Stimulated activated CD8-positive, alpha-beta memory T cell treated with anti-CD3 and anti-CD28 coated beads, Interleukin-2, amount 100 ng/mL, for 48 hours (primary cell): Measurements from ENCODE around the gene PRKAG3.
"Not testable (repeated sequence)": the region's sequence is repeated elsewhere in the genome, so short reads cannot be mapped to it uniquely, and the experiment has no call there.

Experiments used
- DNase-seq, 2 donors: peaks; one replicate each; pipeline ENCODE4 v3.0.0-alpha.2; 2020; ENCODE audit warnings: low read depth in 2 of 2

PRKAG3 gene

DNA sequence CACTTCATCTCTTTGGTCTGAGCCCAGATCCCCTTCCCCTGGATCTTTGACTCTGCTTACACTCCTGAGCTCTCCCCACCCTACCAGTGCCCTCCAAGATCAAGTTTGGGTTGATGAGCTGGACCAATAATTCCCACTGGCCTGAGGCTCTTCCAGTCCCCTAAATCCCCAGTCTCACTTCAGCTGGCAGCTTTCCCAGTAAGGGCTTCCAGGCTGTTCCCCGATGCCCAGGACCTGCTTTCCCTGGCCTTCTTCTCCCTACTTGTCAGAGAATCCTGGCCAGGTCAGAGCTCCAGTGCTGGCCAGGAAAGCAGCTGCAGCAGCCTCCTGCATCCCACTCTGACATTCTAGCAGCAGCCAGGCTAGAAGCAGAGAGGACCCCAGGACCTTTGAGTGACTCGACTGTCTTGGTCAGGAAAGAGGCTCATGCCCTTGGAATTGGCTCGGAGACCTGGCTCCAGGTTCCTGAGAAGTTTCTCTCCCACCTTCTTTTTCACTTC is 31.5 kb upstream of the PRKAG3 start:
- no peak for DNase-seq

DNA sequence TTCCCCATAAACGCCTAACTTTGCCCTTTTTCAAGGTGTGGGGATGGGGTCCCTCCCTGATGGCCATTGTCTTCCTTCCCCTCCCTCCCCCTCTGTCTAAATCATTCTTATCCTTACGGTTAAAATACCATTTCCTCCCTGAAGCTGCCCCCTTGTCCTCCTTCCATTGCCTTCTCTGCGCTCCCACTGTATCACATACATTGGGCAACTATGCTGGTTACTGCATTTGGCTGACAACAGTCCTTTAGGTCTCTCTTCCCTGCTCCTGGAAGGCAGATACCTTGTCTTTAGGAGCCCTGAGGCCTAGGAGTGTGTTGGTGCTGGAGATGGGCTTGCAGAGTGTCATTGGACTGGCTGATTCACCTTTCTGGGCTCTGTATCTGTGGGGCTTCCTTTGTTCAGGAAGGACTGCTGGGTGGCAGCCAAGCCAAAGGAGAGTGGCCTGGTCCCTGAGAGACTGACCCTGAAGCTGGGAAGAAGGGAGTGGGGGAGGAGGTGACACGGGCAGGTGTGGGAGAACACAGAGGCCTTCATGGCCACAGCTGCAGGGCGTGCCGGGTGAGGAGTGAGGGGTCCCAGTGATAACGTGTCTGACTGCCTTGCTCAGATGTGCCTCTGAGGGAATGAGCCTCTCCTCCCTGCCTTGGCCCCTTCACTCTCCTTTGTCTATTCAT is 30.2 kb upstream of the PRKAG3 start:
- DNase-seq: no peak

DNA sequence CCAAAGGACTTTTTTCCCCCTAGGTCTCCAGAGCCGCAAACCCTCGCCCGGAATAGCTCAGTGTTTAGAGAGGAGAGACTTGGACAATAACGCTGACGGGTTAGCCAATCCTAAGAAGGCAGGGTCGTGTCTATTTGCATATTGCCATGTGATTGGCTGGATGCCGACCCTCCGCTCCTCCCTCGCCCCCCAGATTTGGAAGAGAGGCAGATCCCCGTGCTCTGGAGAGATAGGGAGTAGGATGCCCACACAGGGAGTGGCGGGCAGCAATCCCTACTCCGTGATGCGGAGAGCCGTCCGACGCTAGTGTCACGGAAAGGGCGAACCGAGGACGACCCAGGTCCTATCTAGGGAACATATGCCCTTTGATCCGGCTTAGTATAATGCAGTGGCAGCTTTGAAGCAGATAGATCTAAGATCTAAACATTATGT is 29.4 kb upstream of the PRKAG3 start:
- no peak for DNase-seq

DNA sequence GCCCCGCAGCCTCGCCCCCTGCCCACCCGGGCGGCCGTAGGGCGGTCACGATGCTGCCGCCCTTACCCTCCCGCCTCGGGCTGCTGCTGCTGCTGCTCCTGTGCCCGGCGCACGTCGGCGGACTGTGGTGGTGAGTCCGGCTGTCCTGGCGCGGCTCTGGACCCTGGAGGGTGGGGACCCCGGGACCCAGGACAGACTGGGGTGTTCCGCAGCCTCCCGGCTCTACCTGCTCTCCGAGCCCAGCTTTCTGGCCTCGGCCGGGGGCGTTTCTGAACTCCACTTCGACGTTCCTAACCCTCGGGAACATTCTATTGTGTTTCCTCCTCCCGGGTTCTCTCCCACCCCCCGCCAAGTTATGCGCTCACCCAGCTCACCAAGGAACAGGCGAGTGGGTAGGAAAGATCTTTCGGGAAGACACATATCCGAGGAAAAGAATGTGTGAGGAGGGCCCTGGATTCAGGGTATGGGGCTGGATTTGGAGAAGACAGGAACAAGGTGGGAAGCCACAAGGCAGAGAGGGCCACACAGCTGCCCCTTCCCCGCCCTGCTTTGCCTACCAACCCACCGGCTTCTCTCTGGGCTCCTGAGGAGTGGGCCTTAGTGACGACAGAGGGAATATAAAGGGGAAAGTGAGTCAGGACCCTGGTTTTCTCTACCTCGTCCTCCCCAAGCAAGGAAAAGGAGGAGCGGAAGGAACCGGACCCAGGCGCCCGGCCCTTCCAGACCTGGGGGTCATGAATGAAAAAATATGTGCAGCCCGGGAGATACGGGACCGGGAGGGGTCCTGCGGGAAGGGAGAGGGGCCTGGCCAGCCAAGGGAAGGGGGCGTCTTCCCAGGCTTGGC is 28.6 kb upstream of the PRKAG3 start:
- no peak for DNase-seq

DNA sequence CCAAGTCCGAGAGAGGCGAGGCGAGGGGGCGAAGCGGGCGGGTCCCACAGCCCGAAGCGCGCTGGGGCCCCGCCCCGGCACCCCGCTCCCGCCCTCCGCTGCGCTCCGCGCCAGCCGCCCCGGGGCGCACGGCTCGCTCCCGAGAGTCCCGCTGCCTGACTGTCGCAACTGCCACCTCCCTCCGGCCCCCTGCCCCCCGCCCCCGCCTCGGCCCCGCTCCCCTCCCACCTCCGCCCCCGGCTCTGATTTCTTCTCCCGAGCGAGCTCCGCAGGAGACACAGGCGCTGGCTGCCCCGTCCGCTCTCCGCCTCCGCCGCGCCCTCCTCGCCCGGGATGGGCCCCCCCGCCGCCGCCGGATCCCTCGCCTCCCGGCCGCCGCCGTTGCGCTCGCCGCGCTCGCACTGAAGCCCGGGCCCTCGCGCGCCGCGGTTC is 28.0 kb upstream of the PRKAG3 start, which contains the start of gene WNT6:
TSS of gene WNT6 (plus strand) at position 250 of the 432 bp plus-strand sequence. CDS start 233 bp downstream, outside the sequence.
- no peak for DNase-seq

DNA sequence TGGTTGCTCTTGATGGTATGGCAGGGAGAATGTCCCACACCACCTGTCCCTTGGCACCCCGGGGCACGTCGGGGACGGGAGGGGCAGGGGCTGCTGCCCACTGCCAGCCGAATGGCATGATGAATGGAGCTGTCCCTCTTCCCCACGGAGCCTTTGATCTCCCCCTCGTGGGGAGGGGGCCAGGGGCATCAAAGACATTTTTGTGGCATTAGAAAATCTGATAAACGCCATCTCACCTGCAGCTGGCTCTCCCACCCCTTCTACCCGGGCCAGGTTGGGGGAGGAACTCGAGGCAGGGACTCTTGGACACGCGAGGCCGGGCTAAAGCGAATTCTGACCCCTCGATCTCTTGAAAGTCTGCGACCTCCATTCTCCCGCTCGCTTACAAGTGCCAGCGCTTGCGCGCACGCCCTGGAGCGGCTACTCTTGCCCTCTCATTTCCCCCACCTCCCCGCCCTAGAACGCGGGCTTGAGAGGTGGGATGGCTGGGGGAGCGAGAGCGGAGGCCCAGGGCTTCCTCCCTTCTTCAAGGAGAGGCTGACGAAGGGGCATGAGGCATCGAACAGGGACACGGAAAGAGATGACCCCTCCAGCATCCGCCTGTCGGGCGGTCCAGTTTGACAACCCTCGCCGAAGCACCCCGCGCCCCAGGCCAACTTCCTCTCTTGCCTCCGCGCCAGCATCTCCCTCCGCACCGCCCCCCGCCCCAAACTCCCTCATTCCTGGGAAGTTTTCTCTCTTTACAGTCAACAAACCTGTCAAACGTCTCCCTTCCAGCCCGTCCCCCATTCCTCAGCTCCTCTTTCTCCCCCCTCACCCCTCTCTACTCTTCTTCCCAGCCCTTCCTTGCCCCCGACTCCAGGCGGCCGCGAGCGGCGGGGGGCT is 27.3 kb upstream of the PRKAG3 start:
- DNase-seq: no peak

DNA sequence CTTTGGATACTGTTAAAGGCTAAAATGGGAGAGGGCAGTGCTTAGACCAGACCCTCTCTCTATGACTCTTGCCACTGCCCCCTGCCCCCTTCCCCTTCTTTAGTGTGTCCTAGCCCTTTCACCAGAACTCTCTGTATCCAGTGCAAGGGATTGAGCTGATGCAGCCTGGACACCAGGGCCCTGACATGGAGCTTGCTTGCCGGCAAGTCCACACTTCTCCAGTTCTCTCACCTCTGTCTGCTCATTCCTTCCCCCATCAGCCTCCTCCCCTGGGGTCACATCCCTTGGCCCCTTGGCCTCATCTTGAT is 26.5 kb upstream of the PRKAG3 start:
- DNase-seq: no peak

DNA sequence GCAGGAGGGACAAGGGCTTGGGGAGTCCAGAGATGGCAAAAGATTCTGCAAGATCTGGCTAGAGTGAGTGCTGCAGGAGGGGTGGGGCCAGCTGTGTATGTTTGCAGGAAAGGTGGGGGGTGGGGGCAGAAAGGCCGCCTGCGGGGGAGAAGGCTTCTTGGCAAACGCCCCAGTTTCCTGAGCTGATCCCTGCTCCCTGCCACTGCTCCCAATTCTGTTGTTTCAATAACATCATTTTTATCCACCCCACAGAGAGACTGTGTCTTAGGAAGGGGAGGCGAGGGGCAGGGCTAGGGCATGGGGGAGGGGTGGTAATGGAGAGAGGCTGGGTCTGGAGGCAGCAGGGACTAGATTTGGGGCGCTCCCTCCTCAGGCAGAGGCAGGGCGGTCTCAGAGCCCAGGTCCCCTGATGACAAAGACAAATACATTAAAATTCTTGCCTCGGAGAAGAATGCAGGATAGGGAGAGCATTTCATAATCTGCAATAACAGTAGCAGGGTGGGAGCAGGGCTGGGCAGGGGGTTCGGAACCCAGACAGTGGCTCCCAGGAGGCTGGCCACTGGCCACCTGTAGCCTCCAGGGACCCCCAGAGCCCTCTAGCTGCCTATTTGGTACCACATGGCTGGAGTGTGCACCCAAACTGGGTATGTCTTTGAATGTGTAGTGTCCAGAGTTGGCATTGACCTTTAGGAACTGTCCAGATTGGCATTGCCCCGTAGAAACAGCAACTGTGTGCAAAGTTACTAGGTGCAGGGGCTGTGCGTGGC is 26.0 kb upstream of the PRKAG3 start:
- DNase-seq: no peak

DNA sequence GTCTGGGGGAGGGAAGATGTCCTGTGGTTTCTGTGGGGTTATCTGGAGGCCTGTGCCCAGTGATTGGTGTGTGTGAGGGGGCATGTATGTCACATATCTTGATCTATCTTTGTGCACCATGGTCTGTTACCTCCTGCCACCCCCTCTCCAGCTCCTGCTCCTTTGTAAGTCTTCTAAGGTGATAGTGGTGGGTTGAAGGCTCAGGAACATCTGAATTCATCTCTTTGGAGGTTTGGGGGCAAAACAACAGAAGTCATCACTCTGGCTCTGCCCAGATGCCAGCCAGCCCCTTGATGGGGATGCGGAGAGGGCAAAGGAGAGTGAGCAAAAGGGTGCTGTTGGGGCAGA is 25.3 kb upstream of the PRKAG3 start:
- DNase-seq: no peak

DNA sequence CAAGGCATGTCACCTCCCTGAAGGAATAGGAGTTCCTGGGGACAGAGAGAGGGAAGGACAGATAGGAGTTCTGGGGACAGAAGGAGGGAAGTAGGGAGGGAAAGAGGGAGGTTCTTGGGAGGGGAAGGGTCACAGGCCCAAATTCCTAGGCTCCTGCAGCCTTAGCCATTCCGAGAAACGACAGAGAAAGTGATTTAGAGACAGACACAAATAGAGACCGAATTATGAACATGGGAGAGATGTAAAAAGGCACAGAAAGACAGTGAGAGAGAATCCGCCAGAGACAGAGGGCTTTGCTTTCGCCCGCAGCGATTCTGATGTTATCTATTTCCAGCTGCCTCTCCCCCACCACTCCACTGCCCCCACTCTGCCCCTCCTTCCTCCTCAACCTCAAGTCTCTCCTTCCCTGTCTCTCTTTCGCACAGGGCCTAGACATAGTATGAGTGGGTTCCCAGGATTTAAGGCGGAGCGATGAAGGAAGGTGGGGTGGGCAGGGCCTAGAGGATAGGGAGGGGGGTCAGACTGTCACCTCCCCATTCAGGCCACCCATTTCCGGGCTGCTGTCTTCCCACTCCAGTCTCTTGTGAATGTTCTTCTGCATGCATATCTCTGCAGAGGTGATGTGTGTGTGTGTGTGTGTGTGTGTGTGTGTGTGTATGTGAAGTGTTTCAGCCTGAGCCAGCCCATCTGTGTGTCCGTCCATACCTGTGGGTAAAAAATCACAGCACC is 24.7 kb upstream of the PRKAG3 start:
- no peak for DNase-seq

DNA sequence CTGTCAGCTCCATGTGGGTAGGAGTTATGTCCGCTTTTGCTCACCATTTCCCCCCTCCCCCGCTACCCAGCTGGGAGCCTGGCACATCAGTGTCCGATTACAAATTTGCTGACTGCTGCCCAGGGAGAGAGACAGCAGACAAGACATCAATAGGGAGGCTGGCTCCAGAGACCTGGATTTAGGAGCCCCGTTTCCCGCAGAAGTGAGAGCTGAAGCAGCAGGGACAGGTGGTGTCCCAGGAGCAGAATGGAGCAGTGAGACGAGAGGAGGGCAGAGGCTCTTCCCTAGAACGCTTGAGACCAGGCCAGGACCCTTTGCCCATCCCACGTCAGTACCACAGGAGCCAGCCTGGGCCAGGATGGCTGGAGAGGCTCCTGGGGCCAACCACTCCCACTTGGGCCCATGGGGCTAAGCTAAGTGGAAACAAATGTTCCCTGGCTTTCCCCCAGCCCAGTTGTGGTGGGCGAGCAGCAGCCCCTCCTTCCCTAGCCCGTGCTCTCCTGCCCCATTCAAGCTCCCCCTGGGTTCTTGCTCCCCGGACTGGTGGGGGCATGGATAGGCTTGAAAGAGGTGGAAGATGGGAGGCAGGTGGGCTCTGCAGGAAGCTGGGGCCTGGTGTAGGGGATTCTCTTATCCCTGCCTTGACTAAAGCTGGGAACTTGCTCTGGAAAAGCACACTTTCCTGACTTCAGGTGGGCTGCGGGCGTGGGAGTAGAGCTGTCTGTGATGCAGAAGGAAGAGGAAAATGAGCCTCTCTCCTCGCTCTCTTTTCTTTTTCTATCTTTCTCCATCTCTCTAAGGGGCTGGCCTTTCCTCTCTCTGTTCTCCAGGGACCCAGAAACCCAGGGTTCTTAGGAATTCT is 23.9 kb upstream of the PRKAG3 start:
- no peak for DNase-seq

DNA sequence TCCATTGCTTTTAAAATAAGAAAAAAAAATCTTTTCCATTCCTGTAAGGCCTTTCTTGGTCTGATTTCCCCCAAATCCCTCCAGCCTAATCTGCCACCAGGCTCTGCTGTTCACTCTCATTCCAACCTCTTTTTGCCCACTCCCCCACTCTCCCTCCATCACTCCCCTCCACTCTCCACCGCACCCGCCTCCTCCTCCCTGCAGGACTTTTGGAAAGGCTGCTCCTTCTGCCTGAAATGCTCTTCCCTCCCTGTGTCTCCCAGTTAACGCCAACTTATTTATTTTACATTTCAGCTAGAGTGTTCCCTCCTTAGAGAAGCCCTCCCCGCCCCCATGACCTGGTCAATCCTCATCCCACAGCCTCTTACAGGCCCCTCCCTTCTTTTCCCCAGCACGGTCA is 23.3 kb upstream of the PRKAG3 start:
- DNase-seq: no peak

DNA sequence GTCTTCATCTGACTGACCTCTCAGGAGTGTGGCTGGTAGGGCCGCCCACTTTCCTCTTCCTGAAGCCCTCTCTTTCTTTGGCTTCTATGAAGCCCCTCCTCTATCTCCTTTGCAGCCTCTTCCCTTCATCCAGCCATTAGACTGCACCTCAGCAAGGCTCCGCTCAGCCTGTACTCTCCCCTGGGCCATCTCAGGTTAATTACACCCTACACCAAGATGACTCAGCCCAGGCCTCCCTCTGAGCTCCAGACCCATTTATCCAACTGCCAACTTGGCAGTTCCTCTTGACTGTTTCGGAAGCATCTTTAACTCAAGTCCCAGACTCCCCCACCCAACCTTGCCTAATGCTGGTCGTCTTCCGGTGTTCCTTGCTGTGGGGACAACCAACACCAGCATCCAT is 22.2 kb upstream of the PRKAG3 start:
- DNase-seq: no peak

DNA sequence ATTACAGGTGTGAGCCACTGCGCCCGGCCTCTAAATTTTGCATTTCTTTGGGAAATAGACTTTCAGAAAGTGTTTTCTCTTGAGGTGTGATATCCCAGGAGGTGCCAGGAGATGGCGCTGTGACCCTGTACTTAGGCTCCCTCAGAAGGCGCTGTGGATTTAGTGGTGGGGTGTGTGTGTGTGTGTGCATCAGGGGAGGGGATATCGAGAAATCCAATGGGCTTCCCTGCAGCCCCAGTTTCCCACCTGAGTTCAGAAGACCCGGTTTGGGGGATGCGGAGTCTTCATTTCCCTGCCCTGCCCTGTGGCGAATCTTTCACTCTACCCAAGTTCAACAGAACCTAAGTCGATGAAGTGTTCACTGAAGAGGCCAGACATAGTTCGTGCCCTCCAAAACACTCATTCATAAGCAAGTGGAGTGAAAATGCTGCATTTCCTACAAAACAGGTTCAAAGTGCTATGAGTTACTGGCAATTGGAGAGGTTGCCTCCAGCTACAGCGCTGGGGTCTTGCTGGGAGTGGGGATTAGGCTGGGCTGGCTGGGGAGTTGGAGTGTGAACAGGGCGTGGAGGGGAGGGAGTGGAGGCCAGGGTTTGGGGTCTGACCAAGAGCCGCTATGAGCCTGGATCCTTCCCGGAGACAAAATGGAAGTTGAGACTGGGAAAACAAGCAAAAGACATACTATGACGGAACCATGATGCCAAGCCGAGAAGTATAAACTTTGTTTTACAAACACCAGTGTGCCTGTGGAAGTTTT is 21.5 kb upstream of the PRKAG3 start:
- DNase-seq: peak; percentile 36 to 41

DNA sequence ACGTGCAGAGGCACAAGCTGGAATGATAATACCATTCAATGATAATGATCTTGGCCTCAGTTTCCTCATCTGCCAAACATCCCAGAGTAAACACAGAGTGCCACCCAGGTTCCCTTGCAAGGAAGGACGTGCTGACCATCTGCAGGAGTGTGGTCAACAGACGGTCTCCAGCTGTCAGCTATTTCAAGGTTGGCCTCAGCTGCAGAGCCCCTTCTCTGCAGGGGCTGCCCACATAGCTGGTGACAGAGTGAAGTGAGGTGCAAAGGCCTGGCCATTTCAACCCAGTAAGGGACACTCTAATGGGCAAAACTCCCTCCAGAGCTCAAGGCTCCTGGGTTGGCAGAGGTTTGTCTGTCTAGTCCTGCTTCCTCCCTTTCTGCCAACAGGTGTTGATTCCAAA is 19.7 kb upstream of the PRKAG3 start:
- no peak for DNase-seq

DNA sequence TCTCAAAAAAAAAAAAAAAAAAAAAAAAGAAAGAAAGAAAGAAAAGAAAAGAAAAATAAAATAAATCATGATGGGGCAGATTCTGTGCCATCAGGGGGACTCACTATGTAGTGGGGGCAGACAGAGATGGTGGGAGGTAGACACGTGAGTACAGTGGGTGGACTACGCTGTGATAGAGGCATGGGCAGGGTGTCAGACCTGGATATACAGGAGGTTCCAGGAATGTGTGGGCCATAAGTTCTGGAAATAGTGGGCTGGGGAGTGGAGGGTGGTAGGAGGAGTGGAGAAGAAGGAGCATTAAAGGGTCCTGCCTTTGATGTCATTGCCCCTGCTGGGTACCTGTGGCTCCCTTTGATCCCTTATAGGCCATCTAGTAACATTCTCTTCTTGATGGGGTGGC is 19.2 kb upstream of the PRKAG3 start:
- no peak for DNase-seq

DNA sequence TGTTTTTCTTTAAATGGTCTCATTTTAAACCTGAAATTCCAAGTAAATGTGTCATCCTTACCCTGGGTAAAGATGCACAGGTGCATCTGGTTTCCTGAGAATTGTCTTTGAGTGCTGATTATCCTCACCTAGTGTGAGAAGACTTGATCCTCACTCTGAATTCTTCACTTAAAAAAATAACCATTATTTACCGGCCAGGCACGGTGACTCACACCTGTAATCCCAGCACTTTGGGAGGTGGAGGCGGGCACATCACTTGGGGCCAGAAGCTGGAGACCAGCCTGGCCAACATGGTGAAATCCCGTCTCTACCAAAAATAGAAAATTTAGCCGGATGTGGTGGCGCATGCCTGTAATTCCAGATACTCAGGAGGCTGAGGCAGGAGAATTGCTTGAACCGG is 18.1 kb upstream of the PRKAG3 start:
- no peak for DNase-seq

DNA sequence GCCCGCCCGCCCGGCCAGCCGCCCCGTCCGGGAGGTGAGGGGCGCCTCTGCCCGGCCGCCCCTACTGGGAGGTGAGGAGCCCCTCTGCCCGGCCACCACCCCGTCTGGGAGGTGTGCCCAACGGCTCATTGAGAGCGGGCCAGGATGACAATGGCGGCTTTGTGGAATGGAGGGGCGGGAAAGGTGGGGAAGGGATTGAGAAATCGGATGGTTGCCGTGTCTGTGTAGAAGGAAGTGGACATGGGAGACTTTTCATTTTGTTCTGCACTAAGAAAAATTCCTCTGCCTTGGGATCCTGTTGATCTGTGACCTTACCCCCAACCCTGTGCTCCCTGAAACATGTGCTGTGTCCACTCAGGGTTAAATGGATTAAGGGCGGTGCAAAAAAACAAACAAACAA is 15.4 kb upstream of the PRKAG3 start:
- DNase-seq: not testable (repeated sequence)

DNA sequence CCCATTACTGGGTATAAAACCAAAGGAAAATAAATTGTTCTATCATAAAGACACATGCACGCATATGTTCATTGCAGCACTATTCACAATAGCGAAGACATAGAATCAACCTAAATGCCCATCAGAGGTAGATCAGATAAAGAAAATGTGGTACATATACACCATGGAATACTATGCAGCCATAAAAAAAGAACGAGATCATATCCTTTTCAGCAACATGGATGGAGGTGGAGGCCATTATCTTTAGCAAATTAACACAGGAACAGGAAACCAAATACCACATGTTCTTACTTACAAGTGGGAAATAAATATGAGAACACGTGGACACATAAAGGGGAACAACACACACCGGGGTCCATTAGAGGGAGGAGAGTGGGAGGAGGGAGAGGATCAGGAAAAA is 12.7 kb upstream of the PRKAG3 start:
- not testable (repeated sequence) for DNase-seq
